H9 (cell line): ENCODE data around the gene ATP10B. TPM values are rescaled to one million over a fixed set of nuclear protein-coding genes. Genes with fewer than 3 reads are reported as not detected.
"Not testable (repeated sequence)": the region's sequence is repeated elsewhere in the genome, so short reads cannot be mapped to it uniquely, and the experiment has no call there.

Source experiments
- DNase-seq: peaks from one replicate; pipeline ENCODE4 v3.0.0-alpha.2; 2017
- H2AFZ ChIP-seq: one replicate; pipeline ENCODE4 v1.6.1; 2013; ENCODE audit warnings: mild to moderate bottlenecking, low read length, control low read depth, moderate library complexity
- H2AK5ac ChIP-seq: 2 replicates; pipeline ENCODE4 v1.6.1; 2013; ENCODE audit warnings: low read length, control low read depth, mixed read lengths; ENCODE audit not compliant: insufficient read length
- H2BK120ac ChIP-seq: one replicate; pipeline ENCODE4 v1.6.1; 2013; ENCODE audit warnings: low read depth, mild to moderate bottlenecking, low read length, control low read depth, inconsistent platforms; ENCODE audit not compliant: poor library complexity, severe bottlenecking
- H2BK12ac ChIP-seq: 2 replicates; pipeline ENCODE4 v1.6.1; 2013; ENCODE audit warnings: low read length, control low read depth, mixed read lengths, low read depth; ENCODE audit not compliant: insufficient read length
- H2BK15ac ChIP-seq: 2 replicates; pipeline ENCODE4 v1.6.1; 2013; ENCODE audit warnings: low read depth, low read length, control low read depth
- H2BK20ac ChIP-seq: one replicate; pipeline ENCODE4 v1.6.1; 2013; ENCODE audit warnings: low read depth, mild to moderate bottlenecking, low read length, control low read depth, inconsistent platforms; ENCODE audit not compliant: poor library complexity, severe bottlenecking
- H2BK5ac ChIP-seq: 2 replicates; pipeline ENCODE4 v1.6.1; 2013; ENCODE audit warnings: low read length, control low read depth, mixed read lengths; ENCODE audit not compliant: insufficient read length
- H3K14ac ChIP-seq: 2 replicates; pipeline ENCODE4 v1.6.1; 2013; ENCODE audit warnings: low read length, control low read depth; ENCODE audit not compliant: insufficient read depth
- H3K18ac ChIP-seq: 2 replicates; pipeline ENCODE4 v1.6.1; 2013; ENCODE audit warnings: low read depth, mild to moderate bottlenecking, mixed read lengths, low read length, control low read depth; ENCODE audit not compliant: insufficient read length
- H3K23ac ChIP-seq: 2 replicates; pipeline ENCODE4 v1.6.1; 2013; ENCODE audit warnings: low read length, control low read depth, mixed read lengths, low read depth; ENCODE audit not compliant: insufficient read length
- H3K23me2 ChIP-seq: 2 replicates; pipeline ENCODE4 v1.6.1; 2013; ENCODE audit warnings: low read depth, mild to moderate bottlenecking, mixed read lengths, low read length, control low read depth; ENCODE audit not compliant: insufficient read length, poor library complexity, severe bottlenecking
- H3K27ac ChIP-seq: 2 replicates; pipeline ENCODE4 v1.5.1; 2013; ENCODE audit warnings: low read length, control low read depth, mixed read lengths, low read depth; ENCODE audit not compliant: insufficient read length
- H3K27me3 ChIP-seq: 2 replicates; pipeline ENCODE4 v1.6.1; 2013; ENCODE audit warnings: low read length, control low read depth, inconsistent platforms; ENCODE audit not compliant: insufficient read depth
- H3K4ac ChIP-seq: 2 replicates; pipeline ENCODE4 v1.6.1; 2013; ENCODE audit warnings: low read depth, mild to moderate bottlenecking, control low read depth, inconsistent platforms, low read length, moderate library complexity
- H3K4me1 ChIP-seq: 2 replicates; pipeline ENCODE4 v1.6.1; 2013; ENCODE audit warnings: low read length, control low read depth, inconsistent platforms; ENCODE audit not compliant: insufficient read depth
- H3K4me2 ChIP-seq: 2 replicates; pipeline ENCODE4 v1.6.1; 2013; ENCODE audit warnings: low read length, control low read depth, mixed read lengths; ENCODE audit not compliant: insufficient read length, insufficient read depth
- H3K56ac ChIP-seq: 2 replicates; pipeline ENCODE4 v1.6.1; 2013; ENCODE audit warnings: low read depth, mild to moderate bottlenecking, mixed read lengths, low read length, control low read depth; ENCODE audit not compliant: insufficient read length
- H3K79me1 ChIP-seq: 2 replicates; pipeline ENCODE4 v1.6.1; 2013; ENCODE audit warnings: low read depth, mild to moderate bottlenecking, moderate library complexity, low read length, control low read depth, inconsistent platforms; ENCODE audit not compliant: insufficient read depth, poor library complexity, severe bottlenecking
- H3K79me2 ChIP-seq: 2 replicates; pipeline ENCODE4 v1.6.1; 2013; ENCODE audit warnings: low read length, control low read depth, inconsistent platforms; ENCODE audit not compliant: insufficient read depth
- H3K9ac ChIP-seq: 2 replicates; pipeline ENCODE4 v1.6.1; 2013; ENCODE audit warnings: low read length, control low read depth, mixed read lengths; ENCODE audit not compliant: insufficient read length; ENCODE audit errors: extremely low read depth
- H3K9me3 ChIP-seq: one replicate; pipeline ENCODE4 v1.6.1; 2013; ENCODE audit warnings: low read depth, low read length, inconsistent platforms; ENCODE audit not compliant: control insufficient read depth
- H3T11ph ChIP-seq: one replicate; pipeline ENCODE4 v1.6.1; 2013; ENCODE audit warnings: mild to moderate bottlenecking, low read length, control low read depth, inconsistent platforms
- H4K20me1 ChIP-seq: one replicate; pipeline ENCODE4 v1.6.1; 2013; ENCODE audit not compliant: control insufficient read depth, insufficient read length, insufficient read depth
- H4K5ac ChIP-seq: 2 replicates; pipeline ENCODE4 v1.6.1; 2013; ENCODE audit warnings: low read depth, mild to moderate bottlenecking, mixed read lengths, low read length, control low read depth; ENCODE audit not compliant: insufficient read length
- H4K8ac ChIP-seq: replicated peaks from 2 replicates; pipeline ENCODE4 v1.6.1; 2013; ENCODE audit warnings: low read length, control low read depth, mixed read lengths, low read depth; ENCODE audit not compliant: insufficient read length
- H4K91ac ChIP-seq: 2 replicates; pipeline ENCODE4 v1.6.1; 2013; ENCODE audit warnings: low read depth, mild to moderate bottlenecking, moderate library complexity, mixed read lengths, low read length, control low read depth; ENCODE audit not compliant: insufficient read length
- H3K27ac Mint-ChIP-seq, 3 experiments: 2 replicates in 2 of 3; 3 replicates in 1 of 3; pipeline ENCODE4 v1.8.0; 2020 to 2021; ENCODE audit warnings: mixed read lengths in 3 of 3, mild to moderate bottlenecking in 1 of 3, moderate library complexity in 1 of 3
- H3K27me3 Mint-ChIP-seq: 2 replicates; pipeline ENCODE4 v1.8.0; 2021; ENCODE audit warnings: low read depth, mild to moderate bottlenecking, moderate library complexity, mixed read lengths
- H3K36me3 Mint-ChIP-seq, 3 experiments: 2 replicates in 2 of 3; 3 replicates in 1 of 3; pipeline ENCODE4 v1.8.0; 2020 to 2021; ENCODE audit warnings: low read depth in 3 of 3, mixed read lengths in 3 of 3; ENCODE audit not compliant: insufficient read depth in 1 of 3
- H3K4me1 Mint-ChIP-seq, 2 experiments: 2 replicates each; pipeline ENCODE4 v1.8.0; 2020; ENCODE audit warnings: mixed read lengths in 2 of 2
- H3K4me3 Mint-ChIP-seq, 2 experiments: 2 replicates in 1 of 2; 3 replicates in 1 of 2; pipeline ENCODE4 v1.8.0; 2020 to 2021; ENCODE audit warnings: mild to moderate bottlenecking in 2 of 2, mixed read lengths in 2 of 2, moderate library complexity in 1 of 2
- H3K9me3 Mint-ChIP-seq, 2 experiments: 2 replicates in 1 of 2; 3 replicates in 1 of 2; pipeline ENCODE4 v1.8.0; 2020; ENCODE audit warnings: mild to moderate bottlenecking in 2 of 2, mixed read lengths in 2 of 2, moderate library complexity in 1 of 2
- CTCF ChIP-seq: fragments of 200-600 bp; sonication (generic); conservative IDR thresholded peaks from 3 replicates; pipeline ENCODE4 v1.8.0; 2021; ENCODE audit warnings: antibody characterized with exemption, mild to moderate bottlenecking
- WGBS: extraction: QIAGEN DNeasy Blood & Tissue Kit; methylation state at CpG from one replicate; pipeline ENCODE4 v1.1.7; 2013; ENCODE audit warnings: missing lambda C conversion rate, low lambda C conversion rate, mixed read lengths; ENCODE audit not compliant: insufficient read length; ENCODE audit errors: extremely low coverage; 5-methylcytosine and 5-hydroxymethylcytosine counted together
- total RNA-seq: library from RNA; stranded (reverse); gene quantifications from 2 replicates; pipeline ENCODE4 v1.2.1, GENCODE V29; 2021

Gene ATP10B
- total RNA-seq, 1 experiment from 2014 or later: 0.42 TPM

- H2AFZ ChIP-seq: no peak overlapping the region
- no peaks in the 10 kb centered on the region for H3K79me2 ChIP-seq
- H3K23me2 ChIP-seq: no peaks in the 10 kb centered on the region
- Mint-ChIP-seq H3K27ac (no peak overlapping the region), H3K36me3 (no peaks in the 10 kb centered on the region), H3K27me3 (no peaks in the 10 kb centered on the region), H3K4me3 (no peak overlapping the region), H3K9me3 (no peaks in the 10 kb centered on the region), H3K4me1 (peaks cover 2% of the 10 kb centered on the region in 2 experiments)
- H3K9me3 ChIP-seq: no peaks in the 10 kb centered on the region
- H3K27me3 ChIP-seq: no peaks in the 10 kb centered on the region
- H2BK12ac ChIP-seq: no peak overlapping the region
- no peaks in the 10 kb centered on the region for H3K79me1 ChIP-seq
- no peak overlapping the region for H2BK120ac ChIP-seq
- H2BK20ac ChIP-seq: no peak overlapping the region
- no peak overlapping the region for H3K4me2 ChIP-seq
- H4K8ac ChIP-seq: no peak overlapping the region
- no CpG with 5 or more reads among the region's 3 CpGs for WGBS
- H2BK15ac ChIP-seq: no peak overlapping the region
- no peak overlapping the region for H3K27ac ChIP-seq
- H2AK5ac ChIP-seq: no peak overlapping the region
- H3K4ac ChIP-seq: no peak overlapping the region
- H2BK5ac ChIP-seq: no peak overlapping the region
- H3K4me1 ChIP-seq: no peaks in the 10 kb centered on the region; the same call in 1 of the 2 replicates
- no peak overlapping the region for H3K56ac ChIP-seq
- H3K14ac ChIP-seq: no peak overlapping the region
- H4K5ac ChIP-seq: no peak overlapping the region
- no peak overlapping the region for H3K23ac ChIP-seq
- H4K20me1 ChIP-seq: no peaks in the 10 kb centered on the region
- no peak overlapping the region for H4K91ac ChIP-seq
- TF ChIP-seq CTCF: no peak
- H3K18ac ChIP-seq: no peak overlapping the region
- no peak overlapping the region for H3K9ac ChIP-seq
- DNase-seq: no peak
- H3T11ph ChIP-seq: no peak overlapping the region
Observed at GRCh38 chr5:160720822-160721221, 131.2 kb downstream of the ATP10B start.

GRCh38 chr5:160715508-160715907 lies 136.5 kb downstream of the ATP10B start:
- H2AK5ac ChIP-seq, H3K4me3 Mint-ChIP-seq: not testable (repeated sequence)
- WGBS: no CpG with 5 or more reads among the region's 9 CpGs

More at GRCh38 chr5:160715508-160715907, 136.5 kb downstream of the ATP10B start:
- not testable (repeated sequence) for H3K4me1 ChIP-seq, H2BK120ac ChIP-seq, H3K23me2 ChIP-seq, H3K27ac Mint-ChIP-seq, H3K27me3 Mint-ChIP-seq, H2BK12ac ChIP-seq, H3K4me2 ChIP-seq, H3K18ac ChIP-seq, H2AFZ ChIP-seq, H4K91ac ChIP-seq, H4K5ac ChIP-seq, H4K20me1 ChIP-seq, H3K9me3 Mint-ChIP-seq, H3K9me3 ChIP-seq, H2BK20ac ChIP-seq, H3K14ac ChIP-seq, H3K56ac ChIP-seq, H3K4ac ChIP-seq, H3K4me1 Mint-ChIP-seq, H3T11ph ChIP-seq, H3K27ac ChIP-seq, H3K79me1 ChIP-seq, H3K36me3 Mint-ChIP-seq, H3K27me3 ChIP-seq, H3K9ac ChIP-seq, H3K23ac ChIP-seq, DNase-seq, H3K79me2 ChIP-seq, H2BK5ac ChIP-seq, H2BK15ac ChIP-seq, H4K8ac ChIP-seq
